Lung (tissue), 12 donors: ENCODE results near the gene CEP78. TPM values are rescaled to one million over a fixed set of nuclear protein-coding genes. Genes with fewer than 3 reads are reported as not detected.

Source experiments
- ATAC-seq: fragments of 200-7000 bp; cut with Tn5 transposase; one replicate; pipeline ENCODE4 v1.9.1; 2020; ENCODE audit warnings: moderate number of reproducible peaks; ENCODE audit not compliant: insufficient read depth, low FRiP score
- DNase-seq, 3 donors: peaks; one replicate each; pipeline ENCODE4 v3.0.0-alpha.2; 2013 to 2017
- H3K27ac ChIP-seq, 2 donors: one replicate each; pipeline ENCODE4 v1.5.1; 2013; ENCODE audit warnings: mild to moderate bottlenecking in 2 of 2, moderate library complexity in 2 of 2, control low read depth in 1 of 2, inconsistent platforms in 1 of 2, low read depth in 1 of 2, low read length in 1 of 2
- H3K27me3 ChIP-seq, 3 donors: one replicate each; pipeline ENCODE4 v1.5.1; 2013; ENCODE audit warnings: low read length in 2 of 3; ENCODE audit not compliant: control insufficient read depth in 3 of 3, insufficient read depth in 3 of 3
- H3K36me3 ChIP-seq, 4 donors: one replicate each; pipeline ENCODE4 v1.5.1; 2013; ENCODE audit warnings: low read length in 4 of 4, mild to moderate bottlenecking in 1 of 4, moderate library complexity in 1 of 4; ENCODE audit not compliant: control insufficient read depth in 4 of 4, insufficient read depth in 4 of 4
- H3K4me1 ChIP-seq, 5 donors: one replicate each; pipeline ENCODE4 v1.5.1; 2013; ENCODE audit warnings: low read length in 5 of 5, mild to moderate bottlenecking in 2 of 5, moderate library complexity in 1 of 5; ENCODE audit not compliant: control insufficient read depth in 5 of 5, insufficient read depth in 5 of 5
- H3K4me3 ChIP-seq: one replicate; pipeline ENCODE4 v1.5.1; 2013; ENCODE audit warnings: mild to moderate bottlenecking, control low read depth, moderate library complexity
- H3K9ac ChIP-seq, 2 donors: one replicate each; pipeline ENCODE4 v1.5.1; 2013; ENCODE audit warnings: low read length in 2 of 2, control low read depth in 1 of 2; ENCODE audit not compliant: insufficient read depth in 1 of 2
- H3K9me3 ChIP-seq, 4 donors: one replicate each; pipeline ENCODE4 v1.5.1; 2013; ENCODE audit warnings: low read length in 3 of 4, mild to moderate bottlenecking in 1 of 4, moderate library complexity in 1 of 4; ENCODE audit not compliant: control insufficient read depth in 4 of 4, insufficient read depth in 3 of 4
- CTCF ChIP-seq: IDR thresholded peaks from 2 replicates; pipeline ENCODE4 v1.5.1; 2012; ENCODE audit warnings: mild to moderate bottlenecking; ENCODE audit errors: control extremely low read depth, extremely low read depth
- WGBS, 2 donors: extraction: QIAGEN DNeasy Blood & Tissue Kit; methylation state at CpG; one replicate each; pipeline ENCODE4 v1.1.7; 2013; 5-methylcytosine and 5-hydroxymethylcytosine counted together
- polyA plus RNA-seq, 2 donors: library from polyadenylated mRNA; stranded (reverse); fragments of 200-250 nt; gene quantifications; one replicate each; pipeline ENCODE4 v1.2.1, GENCODE V29; 2013
- total RNA-seq, 2 donors: library from RNA; depleted of rRNA in 1 of 2; stranded (reverse); fragments of >200 nt in 1 of 2; gene quantifications; one replicate each; pipeline ENCODE4 v1.2.1, GENCODE V29; 2014 to 2021
- donor health status: control.
- donor health status: control.
- donor health status: Bipolar disorder and iron deficiency.
- donor health status: healthy.
- donor health status: DM: yes; HTN: yes; CAD: no.

CEP78 gene
- total and polyA plus RNA-seq, 4 donors = 3.7 to 38.0 (median 11.6) TPM

- 80 to 86% methylated on average over 2 of the region's 2 CpGs for WGBS, 2 donors
- DNase-seq (no peak), ATAC-seq (no peak)
These were observed 26.8 kb downstream of the CEP78 start for GRCh38 chr9:78262655-78263054.

GRCh38 chr9:78267889-78268288, 32.0 kb downstream of the CEP78 start:
- Histone ChIP-seq H3K9ac (no peak overlapping the region), H3K27ac (no peak overlapping the region), H3K4me3 (no peak overlapping the region), H3K27me3 (no peaks in the 10 kb centered on the region), H3K9me3 (no peaks in the 10 kb centered on the region), H3K4me1 (no peaks in the 10 kb centered on the region), H3K36me3 (peaks cover 7 to 33% (median 24%) of the 10 kb centered on the region in 4 donors)
- TF ChIP-seq CTCF = no peak
- DNase-seq (no peak), ATAC-seq (no peak)
- 94 to 96% methylated on average over 4 of the region's 4 CpGs for WGBS, 2 donors

More at GRCh38 chr9:78262655-78263054, 26.8 kb downstream of the CEP78 start:
- Histone ChIP-seq H3K27me3 (no peaks in the 10 kb centered on the region), H3K9ac (no peak overlapping the region), H3K4me1 (peaks cover 0 to 5% (median 0%) of the 10 kb centered on the region in 5 donors), H3K27ac (no peak overlapping the region), H3K4me3 (no peak overlapping the region), H3K9me3 (no peaks in the 10 kb centered on the region), H3K36me3 (peaks cover 2 to 20% (median 14%) of the 10 kb centered on the region in 4 donors)
- no peak for TF ChIP-seq CTCF

- no peak overlapping the region for H3K9ac ChIP-seq
- no peak for ATAC-seq
- TF ChIP-seq CTCF = no peak
These were observed 33.9 kb downstream of the CEP78 start for GRCh38 chr9:78269784-78270183.

GRCh38 chr9:78272307-78272706, 36.4 kb downstream of the CEP78 start:
- Histone ChIP-seq H3K9ac (no peak overlapping the region), H3K4me3 (no peak overlapping the region), H3K4me1 (peaks cover 0 to under 1% (median 0%) of the 10 kb centered on the region in 5 donors), H3K36me3 (peaks cover 6 to 17% (median 11%) of the 10 kb centered on the region in 4 donors), H3K9me3 (no peaks in the 10 kb centered on the region), H3K27me3 (no peaks in the 10 kb centered on the region), H3K27ac (no peak overlapping the region)
- DNase-seq (no peak), ATAC-seq (no peak)
- no peak for TF ChIP-seq CTCF

More at GRCh38 chr9:78269784-78270183, 33.9 kb downstream of the CEP78 start:
- Histone ChIP-seq H3K36me3 (peaks cover 8 to 35% (median 24%) of the 10 kb centered on the region in 4 donors), H3K4me3 (no peak overlapping the region), H3K27ac (no peak overlapping the region), H3K9me3 (no peaks in the 10 kb centered on the region), H3K4me1 (no peaks in the 10 kb centered on the region), H3K27me3 (no peaks in the 10 kb centered on the region)
- no peak for DNase-seq
